ENCODE results near the gene SPINK14.

SPINK14 gene

GRCh38 chr5:148205865-148206264 is 37.5 kb downstream of the SPINK14 start:
- Histone ChIP-seq H3K27ac (no peak overlapping the region), H4K20me1 (ENCODE audit: insufficient read depth) (no peaks in the 10 kb centered on the region), H3K79me2 (ENCODE audit: insufficient read depth, low read depth) (no peaks in the 10 kb centered on the region), H3K4me1 (ENCODE audit: low read depth, poor library complexity, severe bottlenecking) (no peaks in the 10 kb centered on the region), H2AFZ (ENCODE audit: low read depth) (no peak overlapping the region), H3K9ac (no peak overlapping the region), H3K27me3 (ENCODE audit: insufficient read depth, low read depth) (no peaks in the 10 kb centered on the region), H3K4me3 (IDR thresholded peaks at IDR 0.05; ENCODE audit: insufficient read depth, low read depth, low read length) (no peak overlapping the region), H3K36me3 (ENCODE audit: insufficient read depth) (no peaks in the 10 kb centered on the region), H3K4me2 (no peak overlapping the region)
- TF ChIP-seq CTCF (conservative IDR thresholded peaks at IDR 0.05; ENCODE audit: low read depth, low read length): no peak

GRCh38 chr5:148206620-148207019 is 38.3 kb downstream of the SPINK14 start:
- Histone ChIP-seq H3K4me1 (ENCODE audit: low read depth, poor library complexity, severe bottlenecking) (no peaks in the 10 kb centered on the region), H2AFZ (ENCODE audit: low read depth) (no peak overlapping the region), H4K20me1 (ENCODE audit: insufficient read depth) (no peaks in the 10 kb centered on the region), H3K79me2 (ENCODE audit: insufficient read depth, low read depth) (no peaks in the 10 kb centered on the region), H3K4me3 (IDR thresholded peaks at IDR 0.05; ENCODE audit: insufficient read depth, low read depth, low read length) (no peak overlapping the region), H3K4me2 (no peak overlapping the region), H3K27ac (no peak overlapping the region), H3K36me3 (ENCODE audit: insufficient read depth) (no peaks in the 10 kb centered on the region), H3K27me3 (ENCODE audit: insufficient read depth, low read depth) (no peaks in the 10 kb centered on the region), H3K9ac (no peak overlapping the region)
- no peak for TF ChIP-seq CTCF (conservative IDR thresholded peaks at IDR 0.05; ENCODE audit: low read depth, low read length)

GRCh38 chr5:148208226-148208625 is 39.9 kb downstream of the SPINK14 start:
- Histone ChIP-seq H4K20me1 (ENCODE audit: insufficient read depth) (no peaks in the 10 kb centered on the region), H3K4me3 (IDR thresholded peaks at IDR 0.05; ENCODE audit: insufficient read depth, low read depth, low read length) (no peak overlapping the region), H3K79me2 (ENCODE audit: insufficient read depth, low read depth) (no peaks in the 10 kb centered on the region), H3K9ac (no peak overlapping the region), H3K4me2 (no peak overlapping the region), H3K36me3 (ENCODE audit: insufficient read depth) (no peaks in the 10 kb centered on the region), H3K27me3 (ENCODE audit: insufficient read depth, low read depth) (no peaks in the 10 kb centered on the region), H2AFZ (ENCODE audit: low read depth) (no peak overlapping the region), H3K27ac (no peak overlapping the region), H3K4me1 (ENCODE audit: low read depth, poor library complexity, severe bottlenecking) (no peaks in the 10 kb centered on the region)
- no peak for TF ChIP-seq CTCF (conservative IDR thresholded peaks at IDR 0.05; ENCODE audit: low read depth, low read length)

GRCh38 chr5:148209151-148209770 is 40.9 kb downstream of the SPINK14 start:
- Histone ChIP-seq H4K20me1 (ENCODE audit: insufficient read depth) (no peaks in the 10 kb centered on the region), H3K4me2 (no peak overlapping the region), H3K9ac (no peak overlapping the region), H3K27me3 (ENCODE audit: insufficient read depth, low read depth) (no peaks in the 10 kb centered on the region), H3K36me3 (ENCODE audit: insufficient read depth) (no peaks in the 10 kb centered on the region), H3K4me1 (ENCODE audit: low read depth, poor library complexity, severe bottlenecking) (no peaks in the 10 kb centered on the region), H3K27ac (no peak overlapping the region), H3K79me2 (ENCODE audit: insufficient read depth, low read depth) (no peaks in the 10 kb centered on the region), H3K4me3 (IDR thresholded peaks at IDR 0.05; ENCODE audit: insufficient read depth, low read depth, low read length) (no peak overlapping the region), H2AFZ (ENCODE audit: low read depth) (no peak overlapping the region)
- TF ChIP-seq CTCF (conservative IDR thresholded peaks at IDR 0.05; ENCODE audit: low read depth, low read length): no peak

Data from KMS-11 (cell line).